Trophoblast cell (in vitro differentiated cells and primary cell): Measurements from ENCODE around the gene MDH1.
A peak's percentile ranks its signal among the peaks of the same experiment; 100 is the strongest.

ENCODE experiments used
- DNase-seq, 2 donors: peaks; one replicate each; pipeline ENCODE4 v3.0.0-alpha.2; 2016
- H2AFZ ChIP-seq: 2 replicates; pipeline ENCODE4 v1.6.1; 2013; ENCODE audit warnings: low read length, moderate library complexity, mild to moderate bottlenecking; ENCODE audit not compliant: insufficient read depth, poor library complexity
- H2AK5ac ChIP-seq: 2 replicates; pipeline ENCODE4 v1.6.1; 2013; ENCODE audit warnings: mild to moderate bottlenecking, low read length
- H2BK120ac ChIP-seq: 2 replicates; pipeline ENCODE4 v1.6.1; 2013; ENCODE audit warnings: low read length, mild to moderate bottlenecking, moderate library complexity; ENCODE audit not compliant: insufficient read depth, poor library complexity
- H2BK12ac ChIP-seq: 2 replicates; pipeline ENCODE4 v1.6.1; 2013; ENCODE audit warnings: mild to moderate bottlenecking, low read length, moderate library complexity
- H2BK5ac ChIP-seq: 2 replicates; pipeline ENCODE4 v1.6.1; 2013; ENCODE audit warnings: low read length, low read depth, moderate library complexity, mild to moderate bottlenecking; ENCODE audit not compliant: poor library complexity
- H3K14ac ChIP-seq: 2 replicates; pipeline ENCODE4 v1.6.1; 2013; ENCODE audit warnings: mild to moderate bottlenecking, low read length
- H3K18ac ChIP-seq: 2 replicates; pipeline ENCODE4 v1.6.1; 2013; ENCODE audit warnings: mild to moderate bottlenecking, low read length
- H3K23ac ChIP-seq: 2 replicates; pipeline ENCODE4 v1.6.1; 2013; ENCODE audit warnings: low read length
- H3K27ac ChIP-seq: 2 replicates; pipeline ENCODE4 v1.5.1; 2013; ENCODE audit warnings: low read depth, mild to moderate bottlenecking, inconsistent platforms, low read length, moderate library complexity
- H3K27me3 ChIP-seq: 2 replicates; pipeline ENCODE4 v1.6.1; 2013; ENCODE audit warnings: inconsistent platforms, mild to moderate bottlenecking, low read length, moderate library complexity; ENCODE audit not compliant: insufficient read depth
- H3K36me3 ChIP-seq, 2 experiments: 1 replicate in 1 of 2; 2 replicates in 1 of 2; pipeline ENCODE4 v1.6.1; 2013; ENCODE audit warnings: low read length in 2 of 2, mild to moderate bottlenecking in 2 of 2, moderate library complexity in 1 of 2; ENCODE audit not compliant: insufficient read depth in 2 of 2, control insufficient read depth in 1 of 2
- H3K4ac ChIP-seq: 2 replicates; pipeline ENCODE4 v1.6.1; 2013; ENCODE audit warnings: low read depth, mild to moderate bottlenecking, low read length, moderate library complexity
- H3K4me1 ChIP-seq, 2 experiments: 1 replicate in 1 of 2; 2 replicates in 1 of 2; pipeline ENCODE4 v1.6.1; 2013; ENCODE audit warnings: low read length in 2 of 2, mild to moderate bottlenecking in 2 of 2, moderate library complexity in 1 of 2; ENCODE audit not compliant: insufficient read depth in 2 of 2, control insufficient read depth in 1 of 2
- H3K4me2 ChIP-seq: 2 replicates; pipeline ENCODE4 v1.6.1; 2013; ENCODE audit warnings: inconsistent platforms, mild to moderate bottlenecking, low read length, moderate library complexity
- H3K4me3 ChIP-seq: 2 replicates; pipeline ENCODE4 v1.5.1; 2013; ENCODE audit warnings: mild to moderate bottlenecking, low read depth, low read length, inconsistent platforms
- H3K79me1 ChIP-seq: one replicate; pipeline ENCODE4 v1.6.1; 2013; ENCODE audit warnings: low read length
- H3K79me2 ChIP-seq: 2 replicates; pipeline ENCODE4 v1.6.1; 2013; ENCODE audit warnings: low read length, mild to moderate bottlenecking; ENCODE audit not compliant: control insufficient read depth, insufficient read depth, poor library complexity
- H3K9ac ChIP-seq: 2 replicates; pipeline ENCODE4 v1.6.1; 2013; ENCODE audit warnings: mild to moderate bottlenecking, low read length
- H3K9me3 ChIP-seq: 2 replicates; pipeline ENCODE4 v1.6.1; 2013; ENCODE audit warnings: low read depth, mild to moderate bottlenecking, control low read depth, inconsistent platforms, low read length; ENCODE audit not compliant: insufficient read depth
- H4K12ac ChIP-seq: 2 replicates; pipeline ENCODE4 v1.6.1; 2013; ENCODE audit warnings: low read depth, mild to moderate bottlenecking, low read length, moderate library complexity
- H4K8ac ChIP-seq: 2 replicates; pipeline ENCODE4 v1.6.1; 2013; ENCODE audit warnings: low read depth, mild to moderate bottlenecking, low read length, moderate library complexity
- H4K91ac ChIP-seq: one replicate; pipeline ENCODE4 v1.6.1; 2013; ENCODE audit warnings: low read depth, mild to moderate bottlenecking, low read length, moderate library complexity
- WGBS: extraction: QIAGEN DNeasy Blood & Tissue Kit; methylation state at CpG from one replicate; pipeline ENCODE4 v1.1.7; 2013; ENCODE audit warnings: missing lambda C conversion rate; ENCODE audit not compliant: insufficient read length, insufficient coverage; ENCODE audit errors: extremely low coverage; 5-methylcytosine and 5-hydroxymethylcytosine counted together

The MDH1 gene

GRCh38 chr2:63596401-63596883 lies 7.7 kb downstream of the MDH1 start:
- H2AK5ac ChIP-seq = no peak overlapping the region

GRCh38 chr2:63598981-63599380 lies 10.2 kb downstream of the MDH1 start:
- no peak overlapping the region for H2AFZ ChIP-seq
- no peak overlapping the region for H3K18ac ChIP-seq
- WGBS = no CpG with 5 or more reads among the region's 2 CpGs
- no peak overlapping the region for H3K9ac ChIP-seq
- DNase-seq = no peak
- H2AK5ac ChIP-seq = no peak overlapping the region
- H2BK5ac ChIP-seq = no peak overlapping the region
- no peak overlapping the region for H3K4me2 ChIP-seq
- no peak overlapping the region for H2BK12ac ChIP-seq
- H3K79me2 ChIP-seq = no peaks in the 10 kb centered on the region
- H3K79me1 ChIP-seq = no peaks in the 10 kb centered on the region
- no peaks in the 10 kb centered on the region for H3K9me3 ChIP-seq
- H3K23ac ChIP-seq = no peak overlapping the region
- no peak overlapping the region for H4K8ac ChIP-seq
- H3K4me1 ChIP-seq = peaks cover 0 to 2% of the 10 kb centered on the region in 2 experiments
- H4K91ac ChIP-seq = no peak overlapping the region
- H3K36me3 ChIP-seq = peaks cover 8 to 9% of the 10 kb centered on the region in 2 experiments
- H3K14ac ChIP-seq = no peak overlapping the region
- H3K4me3 ChIP-seq = no peak overlapping the region
- H3K4ac ChIP-seq = no peak overlapping the region
- H4K12ac ChIP-seq = no peak overlapping the region
- H2BK120ac ChIP-seq = no peak overlapping the region
- H3K27ac ChIP-seq = no peak overlapping the region
- H3K27me3 ChIP-seq = no peaks in the 10 kb centered on the region

More at GRCh38 chr2:63596401-63596883, 7.7 kb downstream of the MDH1 start:
- Histone ChIP-seq H4K8ac (no peak overlapping the region), H3K4ac (no peak overlapping the region), H2BK5ac (no peak overlapping the region), H3K4me2 (no peak overlapping the region), H3K14ac (no peak overlapping the region), H3K36me3 (peaks cover 0 to 3% of the 10 kb centered on the region in 2 experiments), H2AFZ (no peak overlapping the region), H3K27me3 (no peaks in the 10 kb centered on the region), H2BK12ac (no peak overlapping the region), H3K79me1 (no peaks in the 10 kb centered on the region), H4K91ac (no peak overlapping the region), H3K4me3 (no peak overlapping the region), H3K4me1 (peaks cover 0 to under 1% of the 10 kb centered on the region in 2 experiments), H3K9ac (no peak overlapping the region), H3K9me3 (no peaks in the 10 kb centered on the region), H3K27ac (no peak overlapping the region), H3K18ac (no peak overlapping the region), H3K23ac (no peak overlapping the region), H4K12ac (no peak overlapping the region), H2BK120ac (no peak overlapping the region), H3K79me2 (no peaks in the 10 kb centered on the region)
- no CpG with 5 or more reads among the region's 2 CpGs for WGBS
- DNase-seq = no peak

GRCh38 chr2:63600881-63601460 lies 12.2 kb downstream of the MDH1 start:
- Histone ChIP-seq H3K18ac (no peak overlapping the region), H3K27me3 (no peaks in the 10 kb centered on the region), H2BK5ac (no peak overlapping the region), H3K4me2 (no peak overlapping the region), H3K79me2 (no peaks in the 10 kb centered on the region), H3K14ac (no peak overlapping the region), H3K9ac (no peak overlapping the region), H2AK5ac (no peak overlapping the region), H3K23ac (no peak overlapping the region), H3K4ac (no peak overlapping the region), H2BK120ac (no peak overlapping the region), H3K9me3 (no peaks in the 10 kb centered on the region), H2BK12ac (no peak overlapping the region), H4K91ac (no peak overlapping the region), H4K8ac (no peak overlapping the region), H3K4me3 (no peak overlapping the region), H2AFZ (no peak overlapping the region), H4K12ac (no peak overlapping the region), H3K36me3 (peaks cover 12 to 17% of the 10 kb centered on the region in 2 experiments), H3K4me1 (peaks cover 0 to 2% of the 10 kb centered on the region in 2 experiments), H3K79me1 (no peaks in the 10 kb centered on the region), H3K27ac (peak overlapping the region; percentile 12)
- no CpG with 5 or more reads among the region's 1 CpG for WGBS
- no peak for DNase-seq

- no CpG with 5 or more reads among the region's 4 CpGs for WGBS
- Histone ChIP-seq H2AK5ac (no peak overlapping the region), H3K4ac (no peak overlapping the region), H4K8ac (no peak overlapping the region), H3K18ac (no peak overlapping the region), H3K4me2 (no peak overlapping the region), H3K79me2 (no peaks in the 10 kb centered on the region), H3K9ac (no peak overlapping the region), H4K12ac (no peak overlapping the region), H2AFZ (no peak overlapping the region), H4K91ac (no peak overlapping the region), H3K9me3 (no peaks in the 10 kb centered on the region), H3K4me1 (peaks cover 0 to 2% of the 10 kb centered on the region in 2 experiments), H3K79me1 (no peaks in the 10 kb centered on the region), H3K14ac (no peak overlapping the region), H2BK12ac (no peak overlapping the region), H2BK120ac (no peak overlapping the region), H3K36me3 (peaks cover 21 to 24% of the 10 kb centered on the region in 2 experiments), H3K27ac (no peak overlapping the region), H3K27me3 (no peaks in the 10 kb centered on the region), H3K23ac (no peak overlapping the region), H2BK5ac (no peak overlapping the region), H3K4me3 (no peak overlapping the region)
- peak in 1 of 2 donors; percentile 9 for DNase-seq
These were observed 15.9 kb downstream of the MDH1 start for GRCh38 chr2:63604666-63605065.
